GM19397 (cell line): ENCODE measurements around the gene SNRNP27.
"Not testable (repeated sequence)": the region's sequence is repeated elsewhere in the genome, so short reads cannot be mapped to it uniquely, and the experiment has no call there.

Experiments used
- ATAC-seq: cut with Tn5 transposase; IDR thresholded peaks from one replicate; pipeline ENCODE4 v1.9.1; 2021; ENCODE audit warnings: mild to moderate bottlenecking, moderate library complexity; ENCODE audit not compliant: unreplicated experiment

SNRNP27 gene

GRCh38 chr2:69893684-69894551, at the start of gene SNRNP27:
Gene SNRNP27, plus strand, starts transcription at chr2:69893956. Its CDS starts 29 bp downstream, at chr2:69893985.
- peak; percentile 79 for ATAC-seq

- ATAC-seq: no peak
These were observed 49.8 kb upstream of the SNRNP27 start for GRCh38 chr2:69843993-69844392.

- ATAC-seq: no peak
These were observed 49.2 kb upstream of the SNRNP27 start for GRCh38 chr2:69844560-69844959.

- no peak for ATAC-seq
These were observed 47.3 kb upstream of the SNRNP27 start for GRCh38 chr2:69846182-69847067.

- no peak for ATAC-seq
These were observed 46.5 kb upstream of the SNRNP27 start for GRCh38 chr2:69847068-69847828.

GRCh38 chr2:69848186-69848790, 45.5 kb upstream of the SNRNP27 start:
- ATAC-seq: no peak

- ATAC-seq: no peak
These were observed 35.5 kb upstream of the SNRNP27 start for GRCh38 chr2:69858261-69858660.

GRCh38 chr2:69863298-69863697, 30.5 kb upstream of the SNRNP27 start:
- ATAC-seq: no peak

- no peak for ATAC-seq
These were observed 5.3 kb upstream of the SNRNP27 start for GRCh38 chr2:69888451-69888850.

GRCh38 chr2:69889302-69889701, 4.5 kb upstream of the SNRNP27 start:
- ATAC-seq: no peak

GRCh38 chr2:69890881-69891280, 2.9 kb upstream of the SNRNP27 start:
- ATAC-seq: no peak

- ATAC-seq: not testable (repeated sequence)
These were observed 825 bp upstream of the SNRNP27 start for GRCh38 chr2:69892838-69893424.

- ATAC-seq: not testable (repeated sequence)
These were observed 981 bp downstream of the SNRNP27 start for GRCh38 chr2:69894737-69895136.

GRCh38 chr2:69902213-69902922, 8.6 kb downstream of the SNRNP27 start:
- no peak for ATAC-seq

- ATAC-seq: no peak
These were observed 13.5 kb downstream of the SNRNP27 start for GRCh38 chr2:69907216-69907615.

- no peak for ATAC-seq
These were observed 18.3 kb downstream of the SNRNP27 start for GRCh38 chr2:69911985-69912563.

- ATAC-seq: peak; percentile 88
These were observed 20.6 kb downstream of the SNRNP27 start for GRCh38 chr2:69914164-69914949.
